Measurements from ENCODE around the gene TRAF2.

DNA sequence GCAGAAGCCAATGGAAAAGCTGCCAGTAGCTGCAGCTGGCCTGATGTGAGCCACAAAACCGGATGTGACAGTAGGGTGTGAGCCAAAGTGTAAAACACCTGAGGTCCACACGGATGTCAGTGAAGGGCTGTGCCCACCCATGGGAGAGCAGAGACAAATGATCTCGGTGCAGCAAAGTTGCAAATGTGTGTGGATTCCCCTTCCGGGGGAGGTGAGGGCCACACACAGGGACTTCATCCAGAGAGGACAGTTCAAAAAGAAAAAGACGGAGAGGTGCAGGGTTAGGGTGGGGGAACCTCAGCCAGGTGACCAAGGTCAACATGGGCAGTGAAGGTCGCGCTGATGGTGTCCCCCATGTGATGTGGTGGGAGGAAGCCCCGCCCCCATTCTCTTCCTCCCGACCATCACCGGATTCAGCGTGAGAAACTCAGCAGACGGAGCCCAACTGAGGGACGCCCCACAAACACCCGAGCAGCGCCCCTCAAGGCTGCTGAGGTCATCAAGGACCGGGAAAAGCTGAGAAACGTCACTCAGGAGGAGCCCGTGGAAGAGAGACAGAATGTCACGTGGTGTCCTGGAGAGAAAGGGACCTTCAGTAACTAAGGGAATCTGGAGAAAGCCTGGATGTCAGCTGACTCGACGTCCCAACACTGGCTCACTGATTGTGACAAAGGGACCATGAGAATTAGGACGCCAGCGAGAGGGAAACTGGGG lies 79.6 kb downstream of the TRAF2 start:
- TF ChIP-seq EZH2phosphoT487 (IDR thresholded peaks at IDR 0.05; ENCODE audit: low read length): no peak
- TF ChIP-seq, protein P1, sequence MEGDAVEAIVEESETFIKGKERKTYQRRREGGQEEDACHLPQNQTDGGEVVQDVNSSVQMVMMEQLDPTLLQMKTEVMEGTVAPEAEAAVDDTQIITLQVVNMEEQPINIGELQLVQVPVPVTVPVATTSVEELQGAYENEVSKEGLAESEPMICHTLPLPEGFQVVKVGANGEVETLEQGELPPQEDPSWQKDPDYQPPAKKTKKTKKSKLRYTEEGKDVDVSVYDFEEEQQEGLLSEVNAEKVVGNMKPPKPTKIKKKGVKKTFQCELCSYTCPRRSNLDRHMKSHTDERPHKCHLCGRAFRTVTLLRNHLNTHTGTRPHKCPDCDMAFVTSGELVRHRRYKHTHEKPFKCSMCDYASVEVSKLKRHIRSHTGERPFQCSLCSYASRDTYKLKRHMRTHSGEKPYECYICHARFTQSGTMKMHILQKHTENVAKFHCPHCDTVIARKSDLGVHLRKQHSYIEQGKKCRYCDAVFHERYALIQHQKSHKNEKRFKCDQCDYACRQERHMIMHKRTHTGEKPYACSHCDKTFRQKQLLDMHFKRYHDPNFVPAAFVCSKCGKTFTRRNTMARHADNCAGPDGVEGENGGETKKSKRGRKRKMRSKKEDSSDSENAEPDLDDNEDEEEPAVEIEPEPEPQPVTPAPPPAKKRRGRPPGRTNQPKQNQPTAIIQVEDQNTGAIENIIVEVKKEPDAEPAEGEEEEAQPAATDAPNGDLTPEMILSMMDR (IDR thresholded peaks at IDR 0.05; ENCODE audit: low read length): no peak

Measured in MM.1S (cell line).